ENCODE results near the gene CDH13. TPM values are rescaled to one million over a fixed set of nuclear protein-coding genes. Genes with fewer than 3 reads are reported as not detected.

CDH13 gene
- total RNA-seq, 1 donor from 2014 or later: 46.4 TPM

GRCh38 chr16:83456934-83457333 lies 830.2 kb downstream of the CDH13 start:
- TF ChIP-seq CTCF (conservative IDR thresholded peaks at IDR 0.05): no peak
- DNase-seq (ENCODE audit: extremely low spot score, unreplicated experiment): no peak
- H3K9me3 Mint-ChIP-seq: no peaks in the 10 kb centered on the region
- no peak overlapping the region for H3K4me3 Mint-ChIP-seq
- peaks cover 9% of the 10 kb centered on the region for H3K27me3 Mint-ChIP-seq
- no peak overlapping the region for H3K27ac Mint-ChIP-seq
- H3K4me1 Mint-ChIP-seq (ENCODE audit: unreplicated experiment): no peaks in the 10 kb centered on the region
- no peaks in the 10 kb centered on the region for H3K36me3 Mint-ChIP-seq

GRCh38 chr16:83458612-83459011 lies 831.8 kb downstream of the CDH13 start:
- no peak for DNase-seq (ENCODE audit: extremely low spot score, unreplicated experiment)
- TF ChIP-seq CTCF (conservative IDR thresholded peaks at IDR 0.05): no peak
- Mint-ChIP-seq H3K9me3 (no peaks in the 10 kb centered on the region), H3K4me1 (ENCODE audit: unreplicated experiment) (no peaks in the 10 kb centered on the region), H3K27ac (no peak overlapping the region), H3K4me3 (no peak overlapping the region), H3K36me3 (no peaks in the 10 kb centered on the region), H3K27me3 (peaks cover 3% of the 10 kb centered on the region)

- no peaks in the 10 kb centered on the region for H3K36me3 Mint-ChIP-seq
- no peak overlapping the region for H3K4me3 Mint-ChIP-seq
- DNase-seq (ENCODE audit: extremely low spot score, unreplicated experiment): no peak
- TF ChIP-seq CTCF (conservative IDR thresholded peaks at IDR 0.05): no peak
- H3K4me1 Mint-ChIP-seq (ENCODE audit: unreplicated experiment): no peaks in the 10 kb centered on the region
- H3K9me3 Mint-ChIP-seq: no peaks in the 10 kb centered on the region
- H3K27me3 Mint-ChIP-seq: peaks cover 8% of the 10 kb centered on the region
- no peak overlapping the region for H3K27ac Mint-ChIP-seq
These were observed 838.2 kb downstream of the CDH13 start for GRCh38 chr16:83464991-83465390.

GRCh38 chr16:83470416-83470815 lies 843.6 kb downstream of the CDH13 start:
- no peaks in the 10 kb centered on the region for H3K9me3 Mint-ChIP-seq
- no peaks in the 10 kb centered on the region for H3K36me3 Mint-ChIP-seq
- H3K27me3 Mint-ChIP-seq: peaks cover 11% of the 10 kb centered on the region
- H3K4me1 Mint-ChIP-seq (ENCODE audit: unreplicated experiment): no peaks in the 10 kb centered on the region
- H3K27ac Mint-ChIP-seq: no peak overlapping the region
- DNase-seq (ENCODE audit: extremely low spot score, unreplicated experiment): no peak
- H3K4me3 Mint-ChIP-seq: no peak overlapping the region
- no peak for TF ChIP-seq CTCF (conservative IDR thresholded peaks at IDR 0.05)

- no peak for DNase-seq (ENCODE audit: extremely low spot score, unreplicated experiment)
- no peak overlapping the region for H3K27ac Mint-ChIP-seq
- H3K9me3 Mint-ChIP-seq: no peaks in the 10 kb centered on the region
- no peak for TF ChIP-seq CTCF (conservative IDR thresholded peaks at IDR 0.05)
- no peaks in the 10 kb centered on the region for H3K36me3 Mint-ChIP-seq
- H3K27me3 Mint-ChIP-seq: peaks cover 5% of the 10 kb centered on the region
- no peaks in the 10 kb centered on the region for H3K4me1 Mint-ChIP-seq (ENCODE audit: unreplicated experiment)
- no peak overlapping the region for H3K4me3 Mint-ChIP-seq
These were observed 846.2 kb downstream of the CDH13 start for GRCh38 chr16:83472776-83473501.
